ENCODE results near the gene LOX. TPM values are rescaled to one million over a fixed set of nuclear protein-coding genes. Genes with fewer than 3 reads are reported as not detected.

LOX gene
- total and polyA plus RNA-seq, 9 of the 15 experiments (the other 6 are each of a cell fraction or from before 2014, with no cell fraction given), result 0.06 to 0.09 TPM; not detected in 7

- TF ChIP-seq, protein P1, sequence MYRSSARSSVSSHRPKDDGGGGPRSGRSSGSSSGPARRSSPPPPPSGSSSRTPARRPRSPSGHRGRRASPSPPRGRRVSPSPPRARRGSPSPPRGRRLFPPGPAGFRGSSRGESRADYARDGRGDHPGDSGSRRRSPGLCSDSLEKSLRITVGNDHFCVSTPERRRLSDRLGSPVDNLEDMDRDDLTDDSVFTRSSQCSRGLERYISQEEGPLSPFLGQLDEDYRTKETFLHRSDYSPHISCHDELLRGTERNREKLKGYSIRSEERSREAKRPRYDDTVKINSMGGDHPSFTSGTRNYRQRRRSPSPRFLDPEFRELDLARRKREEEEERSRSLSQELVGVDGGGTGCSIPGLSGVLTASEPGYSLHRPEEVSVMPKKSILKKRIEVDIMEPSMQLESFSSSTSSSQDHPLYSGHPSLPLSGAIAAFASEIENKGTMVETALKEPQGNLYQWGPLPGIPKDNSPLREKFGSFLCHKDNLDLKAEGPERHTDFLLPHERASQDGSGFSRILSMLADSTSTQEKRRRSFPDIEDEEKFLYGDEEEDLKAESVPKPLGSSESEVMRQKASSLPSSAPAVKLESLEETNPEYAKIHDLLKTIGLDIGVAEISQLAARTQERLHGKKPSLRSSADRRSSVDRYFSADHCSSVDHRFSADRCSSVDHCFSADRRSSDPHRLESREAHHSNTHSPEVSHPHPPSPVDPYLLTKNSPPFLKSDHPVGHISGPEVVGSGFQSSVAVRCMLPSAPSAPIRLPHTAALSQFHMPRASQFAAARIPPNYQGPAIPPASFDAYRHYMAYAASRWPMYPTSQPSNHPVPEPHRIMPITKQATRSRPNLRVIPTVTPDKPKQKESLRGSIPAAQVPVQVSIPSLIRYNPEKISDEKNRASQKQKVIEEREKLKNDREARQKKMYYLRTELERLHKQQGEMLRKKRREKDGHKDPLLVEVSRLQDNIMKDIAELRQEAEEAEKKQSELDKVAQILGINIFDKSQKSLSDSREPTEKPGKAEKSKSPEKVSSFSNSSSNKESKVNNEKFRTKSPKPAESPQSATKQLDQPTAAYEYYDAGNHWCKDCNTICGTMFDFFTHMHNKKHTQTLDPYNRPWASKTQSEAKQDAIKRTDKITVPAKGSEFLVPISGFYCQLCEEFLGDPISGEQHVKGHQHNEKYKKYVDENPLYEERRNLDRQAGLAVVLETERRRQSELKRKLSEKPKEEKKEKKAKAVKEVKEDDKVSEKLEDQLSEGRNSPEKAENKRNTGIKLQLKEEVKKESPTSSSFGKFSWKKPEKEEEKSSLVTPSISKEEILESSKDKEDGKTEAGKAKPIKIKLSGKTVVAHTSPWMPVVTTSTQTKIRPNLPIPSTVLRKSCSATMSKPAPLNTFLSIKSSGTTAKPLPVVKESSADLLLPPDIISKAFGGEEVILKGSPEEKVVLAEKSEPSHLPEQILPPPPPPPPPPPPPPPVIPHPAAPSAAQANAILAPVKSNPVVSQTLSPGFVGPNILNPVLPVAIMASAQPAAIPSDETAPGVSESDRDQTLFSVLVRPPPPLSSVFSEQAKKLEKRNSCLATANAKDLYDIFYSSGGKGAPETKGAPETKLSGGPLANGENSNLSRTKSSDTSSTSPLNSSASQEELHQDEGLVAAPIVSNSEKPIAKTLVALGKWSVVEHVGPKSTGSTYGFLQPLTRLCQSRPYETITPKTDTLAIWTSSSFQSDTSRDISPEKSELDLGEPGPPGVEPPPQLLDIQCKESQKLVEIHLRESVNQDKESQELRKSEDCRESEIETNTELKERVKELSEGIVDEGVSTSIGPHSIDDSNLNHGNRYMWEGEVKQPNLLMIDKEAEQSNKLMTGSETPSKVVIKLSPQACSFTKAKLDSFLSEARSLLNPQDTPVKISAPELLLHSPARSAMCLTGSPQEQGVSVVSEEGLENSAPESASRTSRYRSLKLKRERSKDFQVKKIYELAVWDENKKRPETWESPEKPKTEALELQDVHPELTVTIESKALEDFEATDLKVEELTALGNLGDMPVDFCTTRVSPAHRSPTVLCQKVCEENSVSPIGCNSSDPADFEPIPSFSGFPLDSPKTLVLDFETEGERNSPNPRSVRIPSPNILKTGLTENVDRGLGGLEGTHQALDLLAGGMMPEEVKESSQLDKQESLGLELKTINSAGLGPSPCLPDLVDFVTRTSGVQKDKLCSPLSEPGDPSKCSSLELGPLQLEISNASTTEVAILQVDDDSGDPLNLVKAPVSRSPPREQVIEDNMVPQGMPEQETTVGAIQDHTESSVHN (IDR thresholded peaks at IDR 0.05; ENCODE audit: borderline replicate concordance in 1 of 2, low read depth in 1 of 2), result no peak
- TF ChIP-seq ZFPM2 (CRISPR knock-in tag; IDR thresholded peaks at IDR 0.05) (no peak), GABPB1 (CRISPR knock-in tag; IDR thresholded peaks at IDR 0.05) (no peak), RAD21 (CRISPR knock-in tag; conservative IDR thresholded peaks at IDR 0.05 in 1 of 2, IDR thresholded peaks at IDR 0.05 in 1 of 2) (no peak), CBX8 (IDR thresholded peaks at IDR 0.05; ENCODE audit: borderline replicate concordance, extremely low read depth, low read depth, low read length, poor library complexity, severe bottlenecking) (no peak), IFI16 (CRISPR knock-in tag; IDR thresholded peaks at IDR 0.05) (no peak), ZNF143 (CRISPR knock-in tag; IDR thresholded peaks at IDR 0.05) (no peak), ZNF77 (CRISPR knock-in tag; IDR thresholded peaks at IDR 0.05) (no peak), BMI1 (IDR thresholded peaks at IDR 0.05; ENCODE audit: low read length) (no peak), KDM4B (IDR thresholded peaks at IDR 0.05; ENCODE audit: borderline replicate concordance in 2 of 2, low read depth in 1 of 2) (no peak), PHTF2 (CRISPR knock-in tag; IDR thresholded peaks at IDR 0.05) (no peak), KLF6 (CRISPR knock-in tag; IDR thresholded peaks at IDR 0.05; ENCODE audit: borderline replicate concordance) (no peak), ID3 (CRISPR knock-in tag; IDR thresholded peaks at IDR 0.05) (no peak), ID3 (tag; IDR thresholded peaks at IDR 0.05) (no peak)
- TF ChIP-seq, protein P2, sequence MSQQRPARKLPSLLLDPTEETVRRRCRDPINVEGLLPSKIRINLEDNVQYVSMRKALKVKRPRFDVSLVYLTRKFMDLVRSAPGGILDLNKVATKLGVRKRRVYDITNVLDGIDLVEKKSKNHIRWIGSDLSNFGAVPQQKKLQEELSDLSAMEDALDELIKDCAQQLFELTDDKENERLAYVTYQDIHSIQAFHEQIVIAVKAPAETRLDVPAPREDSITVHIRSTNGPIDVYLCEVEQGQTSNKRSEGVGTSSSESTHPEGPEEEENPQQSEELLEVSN (IDR thresholded peaks at IDR 0.05; ENCODE audit: borderline replicate concordance in 1 of 2, extremely low read depth in 1 of 2, insufficient read depth in 1 of 2, insufficient read length in 1 of 2, low read depth in 1 of 2, low read length in 1 of 2, poor library complexity in 1 of 2, severe bottlenecking in 1 of 2), result peak in 1 of 2 experiments; percentile 55
Measured at GRCh38 chr5:122121479-122122465, 43.7 kb upstream of the LOX start (continued).

All from K562 (cell line).